Endothelial cell of umbilical vein (primary cell): ENCODE data around the gene SPACA9. TPM values are rescaled to one million over a fixed set of nuclear protein-coding genes. Genes with fewer than 3 reads are reported as not detected.

Source experiments
- BruUV-seq: library from RNA; stranded (reverse); fragments of 400-500 nt; replicated peaks from 2 replicates; lab custom pipeline; 2021; lab: Mats Ljungman, UMichigan
- CTCF ChIA-PET: fragments of 300-600, 350-600 bp; sonication (Branson Sonifier 250); formaldehyde crosslinking; loops from one replicate; lab custom pipeline; 2021; ENCODE audit warnings: antibody characterized with exemption, inconsistent platforms; lab: Charles Lee
- POLR2A ChIA-PET: fragments of 300-600, 350-600 bp; sonication (Branson Sonifier 250); formaldehyde crosslinking; loops from one replicate; lab custom pipeline; 2021; ENCODE audit warnings: antibody characterized with exemption, inconsistent platforms; lab: Charles Lee
- DNase-seq: peaks from one replicate; pipeline ENCODE4 v3.0.0-alpha.2; 2011; ENCODE audit warnings: low read depth, low spot score
- FAIRE-seq: peaks from 2 replicates; lab custom pipeline; 2011; peaks lifted over from hg19 to GRCh38; lab: Jason Lieb, UNC
- H2AFZ ChIP-seq: 2 replicates; pipeline ENCODE4 v1.6.0; 2012; ENCODE audit warnings: low read depth, low read length, control low read depth, inconsistent platforms
- H3K27ac ChIP-seq: 2 replicates; pipeline ENCODE4 v1.5.1; 2011; ENCODE audit warnings: low read depth, mild to moderate bottlenecking, control low read depth, low read length, moderate library complexity; ENCODE audit not compliant: insufficient read depth
- H3K27me3 ChIP-seq, 2 experiments: 2 replicates each; pipeline versions ENCODE4 v1.6.0 to v1.6.1; 2011; ENCODE audit warnings: low read length in 2 of 2, mixed read lengths in 1 of 2; ENCODE audit not compliant: control insufficient read depth in 2 of 2, insufficient read depth in 2 of 2
- H3K36me3 ChIP-seq, 2 experiments: 2 replicates in 1 of 2; 3 replicates in 1 of 2; pipeline ENCODE4 v1.5.1; 2011; ENCODE audit warnings: low read length in 2 of 2, mild to moderate bottlenecking in 1 of 2, moderate library complexity in 1 of 2; ENCODE audit not compliant: control insufficient read depth in 2 of 2, insufficient read depth in 2 of 2; ENCODE audit errors: extremely low read depth in 1 of 2
- H3K4me1 ChIP-seq: 3 replicates; pipeline ENCODE4 v1.5.1; 2011; ENCODE audit warnings: mild to moderate bottlenecking, low read length; ENCODE audit not compliant: control insufficient read depth, insufficient read depth; ENCODE audit errors: extremely low read depth
- H3K4me2 ChIP-seq: 2 replicates; pipeline ENCODE4 v1.6.1; 2011; ENCODE audit warnings: low read length, control low read depth, mixed read lengths; ENCODE audit not compliant: insufficient read depth
- H3K4me3 ChIP-seq, 3 experiments: fragments of 200-600 bp in 1 of 3; sonication (generic), shearing (Covaris generic) in 1 of 3; replicated peaks in 1 of 3; 2 replicates each; pipeline ENCODE4 v1.5.1; 2011 to 2016; ENCODE audit warnings: control low read depth in 3 of 3, low read length in 3 of 3, mild to moderate bottlenecking in 2 of 3, inconsistent platforms in 1 of 3, low read depth in 1 of 3, moderate library complexity in 1 of 3; ENCODE audit not compliant: insufficient read depth in 1 of 3
- H3K79me2 ChIP-seq: 2 replicates; pipeline ENCODE4 v1.6.0; 2012; ENCODE audit warnings: low read length, inconsistent platforms; ENCODE audit not compliant: control insufficient read depth, insufficient read depth
- H3K9ac ChIP-seq: replicated peaks from 2 replicates; pipeline ENCODE3; 2011; ENCODE audit warnings: low read length, control low read depth; ENCODE audit not compliant: insufficient read depth; ENCODE audit errors: extremely low read depth
- H3K9me1 ChIP-seq: replicated peaks from 3 replicates; pipeline ENCODE4 v1.6.0; 2011; ENCODE audit warnings: mild to moderate bottlenecking, low read length; ENCODE audit not compliant: control insufficient read depth, insufficient read depth; ENCODE audit errors: extremely low read depth
- H3K9me3 ChIP-seq: replicated peaks from 2 replicates; pipeline ENCODE4 v1.5.1; 2012; ENCODE audit warnings: low read length, inconsistent platforms; ENCODE audit not compliant: control insufficient read depth, insufficient read depth
- H4K20me1 ChIP-seq: replicated peaks from 2 replicates; pipeline ENCODE3; 2011; ENCODE audit warnings: mild to moderate bottlenecking, low read length; ENCODE audit not compliant: control insufficient read depth, insufficient read depth; ENCODE audit errors: extremely low read depth
- CTCF ChIP-seq, 2 donors: IDR thresholded peaks; 1 replicate in 1 of 2; 2 replicates in 1 of 2; pipeline ENCODE4 v1.5.1; 2011; ENCODE audit warnings: low read length in 2 of 2, mild to moderate bottlenecking in 2 of 2, moderate library complexity in 2 of 2, control low read depth in 1 of 2, inconsistent platforms in 1 of 2, low read depth in 1 of 2; ENCODE audit not compliant: insufficient read depth in 1 of 2; ENCODE audit errors: extremely low read depth in 1 of 2
- EZH2 ChIP-seq: IDR thresholded peaks from 2 replicates; pipeline ENCODE4 v1.6.1; 2012; ENCODE audit warnings: borderline replicate concordance, low read depth, mild to moderate bottlenecking, moderate library complexity, low read length, inconsistent platforms; ENCODE audit not compliant: severe bottlenecking
- FOS ChIP-seq: IDR thresholded peaks from 2 replicates; pipeline ENCODE4 v1.6.1; 2011; ENCODE audit warnings: mild to moderate bottlenecking, low read length, moderate library complexity, borderline replicate concordance; ENCODE audit not compliant: insufficient read depth
- GATA2 ChIP-seq: IDR thresholded peaks from 2 replicates; pipeline ENCODE4 v1.7.0; 2011; ENCODE audit warnings: low read depth, mild to moderate bottlenecking, moderate library complexity, mixed read lengths, low read length; ENCODE audit not compliant: insufficient read length, insufficient read depth
- JUN ChIP-seq: IDR thresholded peaks from 2 replicates; pipeline ENCODE4 v1.6.1; 2011; ENCODE audit warnings: borderline replicate concordance, low read depth; ENCODE audit not compliant: insufficient read length, insufficient read depth
- MAX ChIP-seq: IDR thresholded peaks from 2 replicates; pipeline ENCODE4 v1.6.1; 2011; ENCODE audit not compliant: insufficient read depth, insufficient read length
- MYC ChIP-seq: IDR thresholded peaks from one replicate; pipeline ENCODE4 v1.6.1; 2011; ENCODE audit warnings: mild to moderate bottlenecking, low read depth, low read length
- POLR2A ChIP-seq: IDR thresholded peaks from 2 replicates; pipeline ENCODE4 v1.6.1; 2012; ENCODE audit warnings: low read depth, mild to moderate bottlenecking, control low read depth, low read length
- POLR2AphosphoS5 ChIP-seq: IDR thresholded peaks from 2 replicates; pipeline ENCODE4 v1.6.1; 2012; ENCODE audit warnings: low read depth, mild to moderate bottlenecking, control low read depth, low read length, moderate library complexity; ENCODE audit not compliant: insufficient read depth
- dilution Hi-C: fragments of 300-500 bp; cut with MboI; formaldehyde crosslinking; loops from one replicate; pipeline ENCODE4 v1.15.0; 2019; ENCODE audit warnings: low sequenced_read_pairs; ENCODE audit not compliant: extremely low pct_ligation_motif_present
- intact Hi-C: fragments of 100-400 bp; cut with micrococcal nuclease; formaldehyde crosslinking; loops from one replicate; pipeline ENCODE4 v1.10.0; 2022
- polyA plus RNA-seq, 4 experiments: library from polyadenylated mRNA; depleted of rRNA in 3 of 4; stranded (reverse) in 3 of 4; unstranded in 1 of 4; fragments of >200 nt; gene quantifications; 2 replicates each; pipeline versions ENCODE4 v1.2.1 to v1.2.3, GENCODE V29; 2011 to 2012; ENCODE audit warnings: missing spikeins in 1 of 4
- total RNA-seq: library from RNA; stranded (reverse); gene quantifications from 2 replicates; pipeline ENCODE4 v1.2.3, GENCODE V29; 2021

Gene SPACA9
- total and polyA plus RNA-seq, 2 donors (not counting 3 experiments of a cell fraction or from before 2014, with no cell fraction given) = 2.6 to 3.6 TPM

GRCh38 chr9:132896264-132896663 is 17.6 kb downstream of the SPACA9 start:
- Histone ChIP-seq H3K9me1 (no peaks in the 10 kb centered on the region), H2AFZ (no peak overlapping the region), H3K36me3 (peaks cover 11 to 40% of the 10 kb centered on the region in 2 experiments), H3K4me3 (no peak overlapping the region), H3K4me2 (no peak overlapping the region), H3K79me2 (no peaks in the 10 kb centered on the region), H3K27me3 (no peaks in the 10 kb centered on the region), H4K20me1 (no peaks in the 10 kb centered on the region), H3K9ac (no peak overlapping the region), H3K4me1 (no peaks in the 10 kb centered on the region), H3K27ac (no peak overlapping the region), H3K9me3 (no peaks in the 10 kb centered on the region)
- DNase-seq = no peak
- BruUV-seq = TSS peak; percentile 6
- TF ChIP-seq EZH2 (no peak), GATA2 (no peak), POLR2A (no peak)
- POLR2A ChIA-PET = no interaction called here
- CTCF ChIA-PET = no interaction called here
- intact Hi-C loops (no loop called here), dilution Hi-C loops (no loop called here)
- FAIRE-seq = no peak

- intact Hi-C loops = no loop called here
- POLR2A ChIA-PET = no interaction called here
- FAIRE-seq = no peak
Measured at GRCh38 chr9:132896906-132897305, 18.2 kb downstream of the SPACA9 start.

More at GRCh38 chr9:132896906-132897305, 18.2 kb downstream of the SPACA9 start:
- BruUV-seq = no TSS peak
- Histone ChIP-seq H2AFZ (no peak overlapping the region), H3K27ac (no peak overlapping the region), H3K36me3 (peaks cover 11 to 43% of the 10 kb centered on the region in 2 experiments), H4K20me1 (no peaks in the 10 kb centered on the region), H3K27me3 (no peaks in the 10 kb centered on the region), H3K9me1 (no peaks in the 10 kb centered on the region), H3K4me3 (no peak overlapping the region), H3K4me2 (no peak overlapping the region), H3K9ac (no peak overlapping the region), H3K4me1 (no peaks in the 10 kb centered on the region), H3K9me3 (no peaks in the 10 kb centered on the region), H3K79me2 (no peaks in the 10 kb centered on the region)
- no peak for DNase-seq
- dilution Hi-C loops = no loop called here
- CTCF ChIA-PET = no interaction called here
- no peak for TF ChIP-seq CTCF (IDR thresholded peaks at IDR 0.05; ENCODE audit: extremely low read depth in 1 of 2, insufficient read depth in 1 of 2, low read depth in 1 of 2, low read length in 2 of 2)
- TF ChIP-seq MAX = no peak
- no peak for TF ChIP-seq MYC
- TF ChIP-seq POLR2A = no peak
- TF ChIP-seq EZH2 = no peak
- TF ChIP-seq GATA2 = no peak
- TF ChIP-seq JUN = no peak
- no peak for TF ChIP-seq POLR2AphosphoS5
- TF ChIP-seq FOS = no peak
